ENCODE data around the gene TRAF3.
"Not testable (repeated sequence)": the region's sequence is repeated elsewhere in the genome, so short reads cannot be mapped to it uniquely, and the experiment has no call there.

The TRAF3 gene

DNA sequence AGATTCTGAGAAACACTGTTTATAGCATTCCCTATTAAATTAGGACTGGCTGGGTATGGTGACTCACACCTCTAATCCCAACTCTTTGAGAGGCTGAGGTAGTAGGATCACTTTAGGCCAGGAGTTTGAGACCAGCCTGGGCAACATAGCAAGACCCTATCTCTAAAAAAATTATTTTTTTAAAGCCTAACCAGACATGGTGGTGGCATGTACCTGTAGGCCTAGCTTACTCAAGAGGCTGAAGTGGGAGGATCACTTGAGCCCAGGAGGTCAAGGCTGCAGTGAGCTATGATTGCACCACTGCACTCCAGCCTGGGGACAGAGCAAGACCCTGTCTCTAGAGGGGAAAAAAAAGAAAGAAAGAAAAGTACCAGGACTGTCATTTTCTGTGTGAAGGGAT is 119.5 kb downstream of the TRAF3 start:
- not testable (repeated sequence) for DNase-seq

DNA sequence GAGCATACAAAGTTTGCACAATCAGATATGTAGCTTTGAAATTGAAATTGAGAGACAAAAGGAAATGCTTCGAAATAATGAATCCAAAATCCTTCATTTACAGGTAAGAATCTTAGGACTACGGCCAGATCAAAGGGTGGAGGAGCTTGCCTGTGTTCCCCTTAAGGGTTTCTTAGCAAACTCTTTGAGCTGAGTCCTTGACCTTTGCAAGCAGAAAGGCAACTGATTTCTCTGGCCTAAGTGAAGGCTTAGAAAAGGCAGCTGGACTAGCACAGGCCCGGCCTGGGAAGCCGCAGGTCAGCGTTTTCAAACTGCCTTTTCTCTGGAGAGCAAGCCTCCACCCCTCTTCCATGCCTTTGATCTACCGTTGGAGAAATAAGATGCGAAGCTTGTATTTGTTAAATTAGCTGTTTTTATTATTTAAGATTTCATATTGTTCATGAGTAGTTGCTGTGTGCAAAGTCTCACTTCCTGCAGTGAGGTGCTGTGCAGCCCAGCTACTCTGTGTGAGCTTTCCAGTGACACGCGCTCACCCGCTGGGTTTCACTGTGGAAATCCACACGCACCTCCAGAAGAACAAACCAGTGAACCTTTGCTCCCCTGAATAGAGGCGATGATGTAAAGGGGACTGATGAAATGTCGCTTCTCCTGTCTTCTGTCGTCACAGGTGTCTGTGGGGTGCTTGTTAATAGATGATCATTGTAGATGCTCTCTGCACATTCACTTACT is 120.2 kb downstream of the TRAF3 start:
- no peak for DNase-seq

GRCh38 chr14:102898298-102898697 is 121.0 kb downstream of the TRAF3 start:
- no peak for DNase-seq

DNA sequence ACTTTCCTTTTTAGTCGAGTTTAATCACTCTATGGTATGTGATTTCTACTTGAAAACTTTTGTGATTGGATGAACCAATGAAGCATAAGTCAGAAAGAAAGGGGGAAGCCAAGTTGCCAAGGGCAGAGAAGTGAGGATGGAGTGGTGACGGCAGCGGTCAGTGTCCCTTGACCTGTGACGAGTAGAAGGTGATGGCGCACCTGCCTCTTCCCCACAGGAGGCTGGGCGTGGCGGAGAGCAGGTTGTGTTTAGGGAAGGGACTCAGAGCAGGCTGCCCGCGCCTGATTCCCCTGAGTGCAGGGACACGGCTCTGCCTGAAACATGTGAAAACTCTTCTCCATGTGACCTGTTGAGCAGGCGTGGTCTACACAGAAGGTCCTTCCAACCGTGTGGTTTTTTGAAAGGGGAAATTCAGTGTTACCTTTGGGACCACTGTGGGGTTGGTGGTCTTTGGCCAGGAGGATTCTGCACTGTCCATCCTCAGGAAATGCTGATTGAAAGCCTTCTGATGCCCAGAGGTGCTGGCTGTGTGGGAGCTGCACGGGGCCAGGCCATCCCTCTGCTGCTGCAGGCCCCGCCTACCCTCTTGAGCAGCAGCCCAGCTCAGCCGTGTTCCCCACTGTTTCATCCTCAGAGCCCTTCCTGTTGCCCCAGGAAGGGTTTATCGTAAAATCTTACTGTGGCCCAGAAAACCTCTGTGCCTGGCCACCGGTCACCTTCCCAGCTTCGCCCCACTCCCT is 121.7 kb downstream of the TRAF3 start:
- DNase-seq = no peak

- DNase-seq = no peak
These were observed 122.3 kb downstream of the TRAF3 start for GRCh38 chr14:102899516-102899900.

- DNase-seq = no peak
These were observed 123.7 kb downstream of the TRAF3 start for GRCh38 chr14:102900631-102901571.

GRCh38 chr14:102901633-102902032 is 124.4 kb downstream of the TRAF3 start:
- DNase-seq = no peak

GRCh38 chr14:102902086-102902485 is 124.8 kb downstream of the TRAF3 start:
- DNase-seq = no peak

DNA sequence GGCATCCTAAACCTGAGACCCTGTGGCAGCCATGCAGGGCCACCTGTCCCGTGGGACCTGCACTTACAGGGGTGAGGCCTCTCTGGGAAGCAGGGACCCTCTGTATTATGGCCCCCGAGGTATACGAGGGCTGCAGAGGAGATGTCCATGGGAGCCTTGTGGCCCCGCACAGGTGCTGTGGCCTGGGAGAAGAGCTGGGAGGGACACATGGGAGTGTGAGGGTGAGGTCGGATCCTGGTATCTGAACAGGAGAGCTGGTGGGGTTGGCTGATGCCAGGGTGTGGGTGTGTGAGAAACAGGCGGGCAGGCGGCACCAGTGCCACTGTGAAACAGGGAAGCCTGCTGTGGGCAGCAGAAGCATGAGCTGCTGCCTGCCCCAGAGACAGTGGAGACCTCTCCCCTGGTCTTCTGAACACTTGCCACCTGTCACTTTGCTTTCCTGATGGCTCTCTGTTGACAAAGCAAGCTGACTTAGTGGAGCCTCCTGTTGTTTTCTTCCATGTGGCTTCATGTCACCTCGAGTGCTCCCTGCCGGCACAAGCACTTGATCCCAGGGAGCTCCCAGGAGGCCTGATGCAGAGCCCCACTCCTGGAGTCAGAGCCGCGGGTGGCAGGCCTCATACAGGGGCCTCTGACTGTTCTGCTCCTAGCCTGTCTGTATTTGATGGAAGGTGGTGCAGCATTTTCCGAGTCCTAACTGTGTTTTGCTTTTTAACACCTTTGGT is 125.4 kb downstream of the TRAF3 start:
- no peak for DNase-seq

- DNase-seq = no peak
These were observed 126.1 kb downstream of the TRAF3 start for GRCh38 chr14:102903248-102903888.

DNA sequence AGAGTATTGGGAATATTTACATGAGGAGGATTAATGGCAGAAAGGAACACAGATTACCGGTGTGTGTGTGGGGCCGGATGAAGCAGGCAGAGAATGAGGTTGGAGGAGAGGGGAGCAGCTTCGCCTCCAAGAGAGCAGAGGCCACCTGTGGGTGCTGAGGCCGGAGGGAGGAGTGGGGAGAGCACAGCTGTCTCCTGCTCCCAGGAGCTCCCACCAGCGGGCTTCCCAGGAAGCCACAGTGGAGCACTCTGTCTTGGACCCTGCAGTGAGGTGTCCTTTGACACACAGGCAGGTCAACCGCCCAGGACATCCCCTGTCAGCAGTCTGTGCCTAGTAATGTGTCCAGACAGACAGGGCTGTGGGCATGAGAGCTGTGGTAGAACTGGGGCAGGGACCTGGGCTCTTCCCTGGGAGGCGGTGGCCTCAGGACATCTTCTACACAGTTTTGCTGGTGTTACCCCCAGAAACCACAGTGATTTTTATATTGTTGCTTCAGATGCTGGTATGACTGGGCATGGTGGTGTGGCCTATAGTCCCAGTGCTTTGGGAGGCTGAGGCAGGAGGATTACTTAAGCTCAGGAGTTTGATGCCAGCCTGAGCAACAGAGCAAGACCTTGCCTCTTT is 126.8 kb downstream of the TRAF3 start:
- DNase-seq = no peak

- no peak for DNase-seq
These were observed 128.2 kb downstream of the TRAF3 start for GRCh38 chr14:102905116-102906108.

DNA sequence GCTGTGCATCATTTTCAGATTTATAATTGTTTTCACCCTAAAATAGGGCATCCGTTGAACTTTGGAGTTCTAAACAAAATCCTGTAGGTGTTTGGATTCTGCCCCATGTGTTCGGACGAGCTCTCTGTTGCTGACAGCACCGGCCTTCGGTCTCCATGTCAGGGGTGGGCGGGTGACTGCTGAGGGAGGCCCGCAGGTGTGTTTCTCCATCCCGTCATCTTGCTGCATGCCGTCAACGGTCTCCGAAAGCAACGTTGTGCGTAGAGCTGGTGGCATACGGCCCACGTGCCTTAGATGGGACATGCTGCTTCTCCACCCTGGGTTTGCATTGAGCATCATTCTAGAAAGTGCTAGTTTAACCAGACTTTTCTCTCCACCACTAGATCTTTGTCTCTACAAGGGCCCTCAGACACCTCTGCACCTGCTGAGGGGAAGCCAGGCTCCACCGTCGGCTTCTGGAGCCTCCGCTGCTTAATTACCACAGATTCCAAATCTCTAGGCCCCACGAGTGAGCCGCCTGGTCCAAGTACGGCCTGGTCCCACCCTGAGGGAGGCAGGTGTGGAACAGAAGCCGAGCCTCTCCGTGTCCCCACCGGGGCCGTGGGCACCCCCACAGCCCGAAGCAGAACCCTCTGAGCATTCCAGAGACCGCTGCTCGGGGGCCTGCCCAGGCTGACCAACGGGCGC is 129.5 kb downstream of the TRAF3 start:
- no peak for DNase-seq

- no peak for DNase-seq
These were observed 130.1 kb downstream of the TRAF3 start for GRCh38 chr14:102907303-102907844.

- no peak for DNase-seq
These were observed 130.9 kb downstream of the TRAF3 start for GRCh38 chr14:102907980-102908730.

- DNase-seq = no peak
These were observed 131.7 kb downstream of the TRAF3 start for GRCh38 chr14:102908766-102909455.

GRCh38 chr14:102909462-102909861 is 132.2 kb downstream of the TRAF3 start:
- no peak for DNase-seq

GRCh38 chr14:102909911-102910310 is 132.7 kb downstream of the TRAF3 start:
- no peak for DNase-seq
